Right atrium auricular region (tissue), 2 donors: ENCODE results near the gene PCSK5. TPM values are rescaled to one million over a fixed set of nuclear protein-coding genes. Genes with fewer than 3 reads are reported as not detected.

Source experiments
- DNase-seq: peaks from one replicate; pipeline ENCODE4 v3.0.0-alpha.2; 2019; ENCODE audit warnings: low spot score
- H3K27ac ChIP-seq, 2 donors: fragments of 200-600 bp; sonication (generic); 1 replicate in 1 of 2; 2 replicates in 1 of 2; pipeline ENCODE4 v1.5.1; 2016 to 2019
- H3K27me3 ChIP-seq, 2 donors: fragments of 200-600 bp; sonication (generic); one replicate each; pipeline versions ENCODE4 v1.5.1 to v1.6.0; 2017 to 2019
- H3K36me3 ChIP-seq: fragments of 200-600 bp; sonication (generic); one replicate; pipeline ENCODE4 v1.5.1; 2016
- H3K4me1 ChIP-seq, 2 donors: fragments of 200-600 bp; sonication (generic); one replicate each; pipeline versions ENCODE4 v1.5.1 to v1.6.0; 2017 to 2019
- H3K4me3 ChIP-seq, 2 donors: fragments of 200-600 bp; sonication (generic); 1 replicate in 1 of 2; 2 replicates in 1 of 2; pipeline ENCODE4 v1.5.1; 2017 to 2019; ENCODE audit warnings: mild to moderate bottlenecking in 1 of 2, moderate library complexity in 1 of 2
- H3K9me3 ChIP-seq, 2 donors: fragments of 200-600 bp; sonication (generic); one replicate each; pipeline ENCODE4 v1.5.1; 2019
- CTCF ChIP-seq, 2 donors: fragments of 200-600 bp; sonication (generic); IDR thresholded peaks; one replicate each; pipeline ENCODE4 v1.5.1; 2019; ENCODE audit warnings: antibody characterized with exemption in 2 of 2
- total RNA-seq, 2 donors: library from RNA; depleted of rRNA; stranded (reverse); fragments of >200 nt; gene quantifications; one replicate each; pipeline ENCODE4 v1.1.0, GENCODE V29; 2016

The PCSK5 gene
- total RNA-seq, 2 donors from 2014 or later, result 5.3 to 6.5 TPM

GRCh38 chr9:76037587-76038225, 147.2 kb downstream of the PCSK5 start:
- H3K9me3 ChIP-seq, result no peaks in the 10 kb centered on the region
- H3K36me3 ChIP-seq, result no peaks in the 10 kb centered on the region
- H3K27me3 ChIP-seq, result no peaks in the 10 kb centered on the region
- H3K4me1 ChIP-seq, result no peaks in the 10 kb centered on the region
- H3K27ac ChIP-seq, result no peak overlapping the region
- no peak overlapping the region for H3K4me3 ChIP-seq
- no peak for TF ChIP-seq CTCF (IDR thresholded peaks at IDR 0.05)
- no peak for DNase-seq

GRCh38 chr9:76038431-76038830, 148.0 kb downstream of the PCSK5 start:
- Histone ChIP-seq H3K27me3 (no peaks in the 10 kb centered on the region), H3K36me3 (no peaks in the 10 kb centered on the region), H3K4me1 (no peaks in the 10 kb centered on the region), H3K4me3 (no peak overlapping the region), H3K27ac (no peak overlapping the region), H3K9me3 (no peaks in the 10 kb centered on the region)
- TF ChIP-seq CTCF (IDR thresholded peaks at IDR 0.05), result no peak
- DNase-seq, result no peak

GRCh38 chr9:76044266-76044819, 153.9 kb downstream of the PCSK5 start:
- Histone ChIP-seq H3K36me3 (no peaks in the 10 kb centered on the region), H3K27ac (no peak overlapping the region), H3K4me1 (no peaks in the 10 kb centered on the region), H3K27me3 (no peaks in the 10 kb centered on the region), H3K9me3 (no peaks in the 10 kb centered on the region), H3K4me3 (no peak overlapping the region)
- no peak for TF ChIP-seq CTCF (IDR thresholded peaks at IDR 0.05)
- DNase-seq, result no peak

GRCh38 chr9:76045221-76045620, 154.7 kb downstream of the PCSK5 start:
- Histone ChIP-seq H3K27ac (no peak overlapping the region), H3K4me1 (no peaks in the 10 kb centered on the region), H3K27me3 (no peaks in the 10 kb centered on the region), H3K4me3 (no peak overlapping the region), H3K36me3 (no peaks in the 10 kb centered on the region), H3K9me3 (no peaks in the 10 kb centered on the region)
- no peak for DNase-seq
- TF ChIP-seq CTCF (IDR thresholded peaks at IDR 0.05), result no peak

GRCh38 chr9:76049341-76049740, 158.9 kb downstream of the PCSK5 start:
- no peak for TF ChIP-seq CTCF (IDR thresholded peaks at IDR 0.05)

GRCh38 chr9:76067696-76068095, 177.2 kb downstream of the PCSK5 start:
- H3K4me1 ChIP-seq, result no peaks in the 10 kb centered on the region
- no peaks in the 10 kb centered on the region for H3K9me3 ChIP-seq

More at GRCh38 chr9:76049341-76049740, 158.9 kb downstream of the PCSK5 start:
- no peaks in the 10 kb centered on the region for H3K9me3 ChIP-seq
- no peaks in the 10 kb centered on the region for H3K36me3 ChIP-seq
- no peak overlapping the region for H3K27ac ChIP-seq
- no peaks in the 10 kb centered on the region for H3K27me3 ChIP-seq
- DNase-seq, result no peak
- H3K4me3 ChIP-seq, result no peak overlapping the region
- no peaks in the 10 kb centered on the region for H3K4me1 ChIP-seq

More at GRCh38 chr9:76067696-76068095, 177.2 kb downstream of the PCSK5 start:
- Histone ChIP-seq H3K27ac (no peak overlapping the region), H3K36me3 (peaks cover 4% of the 10 kb centered on the region), H3K4me3 (no peak overlapping the region), H3K27me3 (no peaks in the 10 kb centered on the region)
- no peak for DNase-seq
- TF ChIP-seq CTCF (IDR thresholded peaks at IDR 0.05), result no peak
